NCI-H82 treated with DMSO at 0.1 percent for 48 hours (cell line): ENCODE data around the gene ASTL.

Experiments used
- DNase-seq: peaks from one replicate; lab custom pipeline; 2025; ENCODE audit not compliant: unreplicated experiment; lab: John Stamatoyannopoulos, UW

Gene ASTL

GRCh38 chr2:96113367-96113677 lies 25.0 kb downstream of the ASTL start:
- no peak for DNase-seq

GRCh38 chr2:96112501-96113366 lies 25.6 kb downstream of the ASTL start:
- DNase-seq, result no peak

- no peak for DNase-seq
Observed at GRCh38 chr2:96111823-96112500, 26.3 kb downstream of the ASTL start.

- DNase-seq, result no peak
Observed at GRCh38 chr2:96111257-96111640, 27.1 kb downstream of the ASTL start.

- no peak for DNase-seq
Observed at GRCh38 chr2:96110621-96111256, 27.6 kb downstream of the ASTL start.

- no peak for DNase-seq
Observed at GRCh38 chr2:96109931-96110511, 28.3 kb downstream of the ASTL start.

- DNase-seq, result no peak
Observed at GRCh38 chr2:96109361-96109680, 29.0 kb downstream of the ASTL start.

- DNase-seq, result no peak
Observed at GRCh38 chr2:96108541-96109360, 29.6 kb downstream of the ASTL start.

GRCh38 chr2:96108151-96108540 lies 30.2 kb downstream of the ASTL start:
- DNase-seq, result no peak

- DNase-seq, result no peak
Observed at GRCh38 chr2:96107708-96108065, 30.6 kb downstream of the ASTL start.

GRCh38 chr2:96106991-96107707 lies 31.2 kb downstream of the ASTL start:
- no peak for DNase-seq

GRCh38 chr2:96105994-96106715 lies 32.1 kb downstream of the ASTL start:
- no peak for DNase-seq

GRCh38 chr2:96105152-96105915 lies 33.0 kb downstream of the ASTL start:
- no peak for DNase-seq

- no peak for DNase-seq
Observed at GRCh38 chr2:96104487-96104861, 33.8 kb downstream of the ASTL start.

- no peak for DNase-seq
Observed at GRCh38 chr2:96103761-96104486, 34.4 kb downstream of the ASTL start.

GRCh38 chr2:96103187-96103601 lies 35.1 kb downstream of the ASTL start:
- DNase-seq, result no peak

GRCh38 chr2:96102596-96103186 lies 35.6 kb downstream of the ASTL start:
- DNase-seq, result no peak

GRCh38 chr2:96100893-96101304 lies 37.4 kb downstream of the ASTL start:
- no peak for DNase-seq
